Esophagus squamous epithelium (tissue), 4 donors: Measurements from ENCODE around the gene SOS1.

ENCODE experiments used
- POLR2A ChIP-seq, 4 donors: fragments of 450-650 bp; IDR thresholded peaks; one replicate each; pipeline ENCODE4 v1.6.1; 2017; ENCODE audit warnings: antibody characterized with exemption in 4 of 4, mild to moderate bottlenecking in 4 of 4, moderate library complexity in 3 of 4
- TF ChIP-seq, protein P1 (sequence below), 6 experiments: fragments of 450-650 bp in 4 of 6; fragments of 200-600 bp in 2 of 6; sonication (generic) in 2 of 6; IDR thresholded peaks; one replicate each; pipeline ENCODE4 v1.5.1; 2016 to 2019; ENCODE audit warnings: antibody characterized with exemption in 6 of 6, mild to moderate bottlenecking in 4 of 6, moderate library complexity in 4 of 6

DNA sequence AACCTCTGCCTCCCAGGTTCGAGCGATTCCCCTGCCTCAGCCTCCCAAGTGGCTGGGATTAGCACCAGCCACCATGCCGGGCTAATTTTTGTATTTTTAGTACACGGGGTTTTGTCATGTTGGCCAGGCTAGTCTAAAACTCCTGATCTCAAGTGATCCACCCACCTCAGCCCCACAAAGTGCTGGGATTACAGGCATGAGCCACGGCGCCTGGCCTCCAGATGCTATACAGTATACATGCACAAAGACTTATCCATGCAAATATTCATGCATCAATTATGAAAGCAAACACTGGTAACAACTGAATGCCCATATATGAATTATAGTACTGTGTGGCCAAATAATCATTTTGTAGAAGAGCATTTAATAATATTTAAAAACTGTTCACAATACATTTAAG lies 36.0 kb upstream of the SOS1 start:
- TF ChIP-seq, protein P1, sequence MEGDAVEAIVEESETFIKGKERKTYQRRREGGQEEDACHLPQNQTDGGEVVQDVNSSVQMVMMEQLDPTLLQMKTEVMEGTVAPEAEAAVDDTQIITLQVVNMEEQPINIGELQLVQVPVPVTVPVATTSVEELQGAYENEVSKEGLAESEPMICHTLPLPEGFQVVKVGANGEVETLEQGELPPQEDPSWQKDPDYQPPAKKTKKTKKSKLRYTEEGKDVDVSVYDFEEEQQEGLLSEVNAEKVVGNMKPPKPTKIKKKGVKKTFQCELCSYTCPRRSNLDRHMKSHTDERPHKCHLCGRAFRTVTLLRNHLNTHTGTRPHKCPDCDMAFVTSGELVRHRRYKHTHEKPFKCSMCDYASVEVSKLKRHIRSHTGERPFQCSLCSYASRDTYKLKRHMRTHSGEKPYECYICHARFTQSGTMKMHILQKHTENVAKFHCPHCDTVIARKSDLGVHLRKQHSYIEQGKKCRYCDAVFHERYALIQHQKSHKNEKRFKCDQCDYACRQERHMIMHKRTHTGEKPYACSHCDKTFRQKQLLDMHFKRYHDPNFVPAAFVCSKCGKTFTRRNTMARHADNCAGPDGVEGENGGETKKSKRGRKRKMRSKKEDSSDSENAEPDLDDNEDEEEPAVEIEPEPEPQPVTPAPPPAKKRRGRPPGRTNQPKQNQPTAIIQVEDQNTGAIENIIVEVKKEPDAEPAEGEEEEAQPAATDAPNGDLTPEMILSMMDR (IDR thresholded peaks at IDR 0.05), result no peak
- TF ChIP-seq POLR2A (IDR thresholded peaks at IDR 0.05), result no peak
